ENCODE data around the gene KRTAP9-9.
"Not testable (repeated sequence)": the region's sequence is repeated elsewhere in the genome, so short reads cannot be mapped to it uniquely, and the experiment has no call there.

KRTAP9-9 gene

GRCh38 chr17:41255381-41256290 lies at the start of gene KRTAP9-9:
Gene KRTAP9-9 (plus strand): TSS chr17:41255384.
- H3K27ac ChIP-seq (ENCODE audit: low read length); H3K27me3 ChIP-seq (ENCODE audit: control insufficient read depth, insufficient read depth, low read length); H3K4me1 ChIP-seq (ENCODE audit: control insufficient read depth, low read depth, low read length); H3K9ac ChIP-seq (ENCODE audit: low read length); H3K9me3 ChIP-seq (ENCODE audit: control insufficient read depth, low read depth, low read length); H3K4me3 ChIP-seq (ENCODE audit: low read length); H3K36me3 ChIP-seq (ENCODE audit: control insufficient read depth, low read depth, low read length): not testable (repeated sequence)

DNA sequence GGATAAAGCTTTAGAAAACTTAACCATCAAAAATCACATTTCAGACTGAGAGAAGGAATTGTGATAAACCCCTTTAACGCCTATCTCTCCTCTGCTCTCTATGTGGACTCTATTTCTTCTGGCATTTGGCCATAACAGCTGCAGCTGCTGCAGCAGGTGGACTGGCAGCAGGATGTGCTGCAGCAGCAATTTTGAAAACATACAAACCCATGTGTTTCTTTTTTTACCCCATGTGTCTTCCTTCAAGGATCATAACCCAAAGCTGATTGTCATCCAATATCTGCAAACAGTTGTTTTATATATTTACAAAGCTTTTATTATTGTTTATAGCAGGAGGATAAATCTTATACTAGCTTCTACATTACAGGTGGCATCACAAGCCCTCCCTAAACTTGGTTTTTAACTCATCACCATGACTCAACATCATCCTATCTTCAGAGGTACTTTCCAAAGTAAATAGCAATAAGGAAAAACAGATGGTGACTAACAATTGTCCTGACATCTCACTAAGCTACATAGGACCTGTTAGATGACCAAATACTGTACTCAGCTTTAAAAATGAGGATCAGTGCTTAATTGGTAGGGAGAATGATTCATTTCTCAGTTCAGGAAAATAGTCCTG lies 43.2 kb upstream of the KRTAP9-9 start:
- Histone ChIP-seq H3K27ac (ENCODE audit: low read length) (no peak overlapping the region), H3K36me3 (ENCODE audit: control insufficient read depth, low read depth, low read length) (no peaks in the 10 kb centered on the region), H3K4me3 (ENCODE audit: low read length) (no peak overlapping the region), H3K9ac (ENCODE audit: low read length) (no peak overlapping the region), H3K4me1 (ENCODE audit: control insufficient read depth, low read depth, low read length) (no peaks in the 10 kb centered on the region), H3K9me3 (ENCODE audit: control insufficient read depth, low read depth, low read length) (no peaks in the 10 kb centered on the region), H3K27me3 (ENCODE audit: control insufficient read depth, insufficient read depth, low read length) (no peaks in the 10 kb centered on the region)

- Histone ChIP-seq H3K36me3 (ENCODE audit: control insufficient read depth, low read depth, low read length) (no peaks in the 10 kb centered on the region), H3K27me3 (ENCODE audit: control insufficient read depth, insufficient read depth, low read length) (no peaks in the 10 kb centered on the region), H3K4me1 (ENCODE audit: control insufficient read depth, low read depth, low read length) (no peaks in the 10 kb centered on the region), H3K9me3 (ENCODE audit: control insufficient read depth, low read depth, low read length) (no peaks in the 10 kb centered on the region), H3K27ac (ENCODE audit: low read length) (no peak overlapping the region), H3K4me3 (ENCODE audit: low read length) (no peak overlapping the region), H3K9ac (ENCODE audit: low read length) (no peak overlapping the region)
These were observed 42.5 kb upstream of the KRTAP9-9 start for GRCh38 chr17:41212524-41213169.

DNA sequence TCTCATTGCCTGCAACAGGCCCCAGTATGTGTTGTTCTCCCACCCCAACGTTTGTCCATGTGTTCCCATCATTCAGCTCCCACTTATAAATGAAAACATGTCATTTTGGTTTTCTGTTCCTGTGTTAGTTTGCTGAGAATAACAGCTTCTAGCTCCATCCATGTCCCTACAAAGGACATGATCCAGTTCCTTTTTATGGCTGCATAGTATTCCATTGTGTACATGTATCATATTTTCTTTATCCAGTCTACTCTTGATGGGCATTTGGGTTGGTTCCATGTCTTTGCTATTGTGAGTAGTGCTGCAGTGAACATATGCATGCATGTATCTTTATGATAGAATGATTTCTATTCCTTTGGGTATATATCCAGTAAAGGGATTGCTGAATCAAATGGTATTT lies 39.5 kb upstream of the KRTAP9-9 start:
- H3K27me3 ChIP-seq (ENCODE audit: control insufficient read depth, insufficient read depth, low read length), result no peaks in the 10 kb centered on the region
- H3K4me3 ChIP-seq (ENCODE audit: low read length), result no peak overlapping the region
- H3K27ac ChIP-seq (ENCODE audit: low read length), result no peak overlapping the region
- no peaks in the 10 kb centered on the region for H3K9me3 ChIP-seq (ENCODE audit: control insufficient read depth, low read depth, low read length)
- H3K9ac ChIP-seq (ENCODE audit: low read length), result no peak overlapping the region
- H3K36me3 ChIP-seq (ENCODE audit: control insufficient read depth, low read depth, low read length), result no peaks in the 10 kb centered on the region
- no peaks in the 10 kb centered on the region for H3K4me1 ChIP-seq (ENCODE audit: control insufficient read depth, low read depth, low read length)

DNA sequence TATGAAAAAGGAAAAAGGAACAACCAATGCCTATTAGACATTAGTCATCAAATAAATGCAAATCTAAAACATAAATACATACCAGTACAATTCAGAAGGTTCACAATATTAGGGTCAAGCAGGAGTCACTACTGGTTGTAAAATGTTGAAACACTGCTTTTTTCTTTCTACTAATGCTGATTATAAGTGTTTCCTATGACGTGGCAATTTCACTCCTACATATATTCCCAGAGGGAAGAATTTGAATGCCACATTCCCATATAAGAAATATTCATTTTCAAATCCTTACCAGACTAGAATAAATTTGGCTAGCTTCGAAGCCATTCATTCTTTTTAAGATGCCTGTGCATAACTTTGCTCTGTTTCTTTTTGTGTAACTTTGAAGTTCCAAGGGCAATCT lies 31.4 kb upstream of the KRTAP9-9 start:
- H3K27ac ChIP-seq (ENCODE audit: low read length), result no peak overlapping the region
- H3K4me3 ChIP-seq (ENCODE audit: low read length), result no peak overlapping the region
- no peaks in the 10 kb centered on the region for H3K27me3 ChIP-seq (ENCODE audit: control insufficient read depth, insufficient read depth, low read length)
- no peak overlapping the region for H3K9ac ChIP-seq (ENCODE audit: low read length)
- no peaks in the 10 kb centered on the region for H3K9me3 ChIP-seq (ENCODE audit: control insufficient read depth, low read depth, low read length)
- H3K4me1 ChIP-seq (ENCODE audit: control insufficient read depth, low read depth, low read length), result no peaks in the 10 kb centered on the region
- H3K36me3 ChIP-seq (ENCODE audit: control insufficient read depth, low read depth, low read length), result no peaks in the 10 kb centered on the region

- Histone ChIP-seq H3K9me3 (ENCODE audit: control insufficient read depth, low read depth, low read length) (no peaks in the 10 kb centered on the region), H3K4me1 (ENCODE audit: control insufficient read depth, low read depth, low read length) (no peaks in the 10 kb centered on the region), H3K27ac (ENCODE audit: low read length) (no peak overlapping the region), H3K4me3 (ENCODE audit: low read length) (no peak overlapping the region), H3K36me3 (ENCODE audit: control insufficient read depth, low read depth, low read length) (no peaks in the 10 kb centered on the region), H3K27me3 (ENCODE audit: control insufficient read depth, insufficient read depth, low read length) (no peaks in the 10 kb centered on the region), H3K9ac (ENCODE audit: low read length) (no peak overlapping the region)
These were observed 29.1 kb upstream of the KRTAP9-9 start for GRCh38 chr17:41226051-41226450.

- H3K36me3 ChIP-seq (ENCODE audit: control insufficient read depth, low read depth, low read length); H3K4me3 ChIP-seq (ENCODE audit: low read length); H3K4me1 ChIP-seq (ENCODE audit: control insufficient read depth, low read depth, low read length); H3K27me3 ChIP-seq (ENCODE audit: control insufficient read depth, insufficient read depth, low read length); H3K27ac ChIP-seq (ENCODE audit: low read length); H3K9ac ChIP-seq (ENCODE audit: low read length); H3K9me3 ChIP-seq (ENCODE audit: control insufficient read depth, low read depth, low read length): not testable (repeated sequence)
These were observed 28.5 kb upstream of the KRTAP9-9 start, which contains the start of gene KRTAP9-2 for GRCh38 chr17:41226598-41227095. Gene KRTAP9-2 (plus strand): TSS chr17:41226648. CDS start chr17:41226655, 7 bp downstream.

DNA sequence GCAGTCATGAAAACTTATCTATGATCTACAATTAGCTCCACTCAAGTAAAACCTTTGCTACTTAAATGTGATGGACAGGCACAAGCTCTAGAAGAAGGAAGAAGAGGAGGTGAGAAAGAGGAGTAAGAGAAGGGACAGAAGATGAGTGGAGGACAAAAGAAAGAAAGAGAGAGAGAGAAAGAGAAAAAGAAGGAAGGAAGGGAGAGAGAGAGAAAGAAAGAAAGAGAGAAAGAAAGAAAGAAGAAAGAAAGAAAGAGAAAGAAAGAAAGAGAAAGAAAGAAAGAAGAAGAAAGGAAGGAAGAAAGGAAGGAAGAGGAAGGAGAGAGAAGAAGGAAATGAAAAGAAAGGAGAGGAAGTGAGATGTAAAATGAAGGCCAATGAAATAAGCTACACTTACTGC lies 25.1 kb upstream of the KRTAP9-9 start:
- Histone ChIP-seq H3K27me3 (ENCODE audit: control insufficient read depth, insufficient read depth, low read length) (no peaks in the 10 kb centered on the region), H3K9ac (ENCODE audit: low read length) (no peak overlapping the region), H3K4me1 (ENCODE audit: control insufficient read depth, low read depth, low read length) (no peaks in the 10 kb centered on the region), H3K27ac (ENCODE audit: low read length) (no peak overlapping the region), H3K36me3 (ENCODE audit: control insufficient read depth, low read depth, low read length) (no peaks in the 10 kb centered on the region), H3K9me3 (ENCODE audit: control insufficient read depth, low read depth, low read length) (no peaks in the 10 kb centered on the region), H3K4me3 (ENCODE audit: low read length) (no peak overlapping the region)

DNA sequence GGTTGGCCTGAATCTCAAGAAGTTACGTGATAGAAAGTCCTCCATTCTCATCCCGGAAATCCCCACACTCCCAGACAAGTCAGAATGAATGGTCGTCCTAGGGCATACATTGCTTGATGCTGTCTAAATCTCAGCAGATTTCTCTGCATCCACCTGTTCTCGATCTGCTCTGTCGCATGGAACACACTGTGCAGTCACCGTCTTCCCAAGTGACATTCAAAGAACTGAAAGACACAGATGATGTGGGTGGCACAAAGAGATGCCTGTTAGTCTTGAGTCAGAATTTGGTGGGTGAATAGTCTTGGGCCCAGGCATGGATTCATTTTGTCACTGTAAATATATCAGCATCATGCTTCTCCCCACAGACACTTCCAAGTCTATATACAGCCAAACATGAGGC lies 23.5 kb upstream of the KRTAP9-9 start:
- Histone ChIP-seq H3K9ac (ENCODE audit: low read length) (no peak overlapping the region), H3K4me1 (ENCODE audit: control insufficient read depth, low read depth, low read length) (no peaks in the 10 kb centered on the region), H3K27me3 (ENCODE audit: control insufficient read depth, insufficient read depth, low read length) (no peaks in the 10 kb centered on the region), H3K36me3 (ENCODE audit: control insufficient read depth, low read depth, low read length) (no peaks in the 10 kb centered on the region), H3K4me3 (ENCODE audit: low read length) (no peak overlapping the region), H3K9me3 (ENCODE audit: control insufficient read depth, low read depth, low read length) (no peaks in the 10 kb centered on the region), H3K27ac (ENCODE audit: low read length) (no peak overlapping the region)

DNA sequence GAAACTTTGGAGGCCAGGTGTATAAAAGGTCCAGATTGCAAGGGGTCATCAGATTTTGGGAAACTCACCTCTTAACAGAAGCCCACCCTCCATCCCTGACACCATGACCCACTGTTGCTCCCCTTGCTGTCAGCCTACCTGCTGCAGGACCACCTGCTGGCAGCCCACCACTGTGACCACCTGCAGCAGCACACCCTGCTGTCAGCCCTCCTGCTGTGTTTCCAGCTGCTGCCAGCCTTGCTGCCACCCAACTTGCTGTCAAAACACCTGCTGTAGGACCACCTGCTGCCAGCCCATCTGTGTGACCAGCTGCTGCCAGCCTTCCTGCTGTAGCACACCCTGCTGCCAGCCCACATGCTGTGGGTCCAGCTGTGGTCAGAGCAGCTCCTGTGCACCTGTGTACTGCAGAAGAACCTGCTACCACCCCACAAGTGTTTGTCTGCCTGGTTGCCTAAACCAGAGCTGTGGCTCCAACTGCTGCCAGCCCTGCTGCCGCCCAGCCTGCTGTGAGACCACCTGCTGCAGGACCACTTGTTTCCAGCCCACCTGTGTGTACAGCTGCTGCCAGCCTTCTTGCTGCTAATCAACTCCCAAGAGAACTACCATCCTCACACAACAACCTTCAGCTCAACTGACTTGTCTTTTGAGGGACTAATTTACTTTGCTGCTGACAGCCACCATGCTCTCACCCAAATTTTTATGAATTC lies 22.6 kb upstream of the KRTAP9-9 start, which contains the start of gene KRTAP9-3:
TSS of gene KRTAP9-3 (plus strand) at position 51 of the 707 bp plus-strand sequence. CDS start at position 104, 53 bp downstream.
- not testable (repeated sequence) for H3K27ac ChIP-seq (ENCODE audit: low read length); H3K9me3 ChIP-seq (ENCODE audit: control insufficient read depth, low read depth, low read length); H3K27me3 ChIP-seq (ENCODE audit: control insufficient read depth, insufficient read depth, low read length); H3K36me3 ChIP-seq (ENCODE audit: control insufficient read depth, low read depth, low read length); H3K9ac ChIP-seq (ENCODE audit: low read length); H3K4me1 ChIP-seq (ENCODE audit: control insufficient read depth, low read depth, low read length); H3K4me3 ChIP-seq (ENCODE audit: low read length)

GRCh38 chr17:41237116-41237515 lies 18.1 kb upstream of the KRTAP9-9 start:
- H3K9ac ChIP-seq (ENCODE audit: low read length); H3K9me3 ChIP-seq (ENCODE audit: control insufficient read depth, low read depth, low read length); H3K4me1 ChIP-seq (ENCODE audit: control insufficient read depth, low read depth, low read length); H3K27ac ChIP-seq (ENCODE audit: low read length); H3K4me3 ChIP-seq (ENCODE audit: low read length); H3K36me3 ChIP-seq (ENCODE audit: control insufficient read depth, low read depth, low read length); H3K27me3 ChIP-seq (ENCODE audit: control insufficient read depth, insufficient read depth, low read length): not testable (repeated sequence)

All from iPS-18a (cell line).